Right lobe of liver (tissue), 4 donors: ENCODE measurements around the gene SLC11A1.

Experiments used
- POLR2A ChIP-seq: fragments of 450-650 bp; IDR thresholded peaks from one replicate; pipeline ENCODE4 v1.6.1; 2017; ENCODE audit warnings: antibody characterized with exemption, mild to moderate bottlenecking
- TF ChIP-seq, protein P1 (sequence below), 4 donors: fragments of 200-600 bp in 3 of 4; fragments of 450-650 bp in 1 of 4; IDR thresholded peaks; one replicate each; pipeline versions ENCODE4 v1.5.1 to v1.8.0; 2016 to 2022; ENCODE audit warnings: antibody characterized with exemption in 4 of 4, mild to moderate bottlenecking in 2 of 4
- donor health status: DM: no; HTN: no; CAD: no.
- donor health status: DM: no; HTN: no; CAD: no.
- donor health status: DM: no; HTN: yes; CAD: no.

DNA sequence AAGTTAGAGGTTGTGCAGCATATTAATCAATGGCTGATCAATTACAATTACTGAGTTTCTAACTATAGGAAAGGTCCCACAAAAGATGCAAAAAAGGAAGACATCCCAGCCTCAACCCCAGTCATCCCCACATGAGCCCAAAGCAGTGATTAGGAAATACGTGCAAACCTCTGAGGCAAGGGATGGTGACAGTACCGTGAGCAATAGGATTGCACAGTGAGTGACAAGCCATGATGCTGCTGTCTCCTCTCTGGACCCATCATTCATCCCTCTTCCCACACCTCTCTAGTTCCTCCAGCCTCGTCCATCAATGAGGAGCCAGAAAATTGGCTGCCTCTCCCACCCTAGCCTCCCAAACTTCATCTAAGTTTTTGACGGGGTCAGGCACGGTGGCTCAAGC is 4.0 kb upstream of the SLC11A1 start:
- TF ChIP-seq POLR2A, result no peak
- TF ChIP-seq, protein P1, sequence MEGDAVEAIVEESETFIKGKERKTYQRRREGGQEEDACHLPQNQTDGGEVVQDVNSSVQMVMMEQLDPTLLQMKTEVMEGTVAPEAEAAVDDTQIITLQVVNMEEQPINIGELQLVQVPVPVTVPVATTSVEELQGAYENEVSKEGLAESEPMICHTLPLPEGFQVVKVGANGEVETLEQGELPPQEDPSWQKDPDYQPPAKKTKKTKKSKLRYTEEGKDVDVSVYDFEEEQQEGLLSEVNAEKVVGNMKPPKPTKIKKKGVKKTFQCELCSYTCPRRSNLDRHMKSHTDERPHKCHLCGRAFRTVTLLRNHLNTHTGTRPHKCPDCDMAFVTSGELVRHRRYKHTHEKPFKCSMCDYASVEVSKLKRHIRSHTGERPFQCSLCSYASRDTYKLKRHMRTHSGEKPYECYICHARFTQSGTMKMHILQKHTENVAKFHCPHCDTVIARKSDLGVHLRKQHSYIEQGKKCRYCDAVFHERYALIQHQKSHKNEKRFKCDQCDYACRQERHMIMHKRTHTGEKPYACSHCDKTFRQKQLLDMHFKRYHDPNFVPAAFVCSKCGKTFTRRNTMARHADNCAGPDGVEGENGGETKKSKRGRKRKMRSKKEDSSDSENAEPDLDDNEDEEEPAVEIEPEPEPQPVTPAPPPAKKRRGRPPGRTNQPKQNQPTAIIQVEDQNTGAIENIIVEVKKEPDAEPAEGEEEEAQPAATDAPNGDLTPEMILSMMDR (IDR thresholded peaks at IDR 0.05), result no peak
